NCI-H1694 treated with DMSO at 0.1 percent for 48 hours (cell line): ENCODE data around the gene GHSR.

Experiments used
- DNase-seq: peaks from one replicate; lab custom pipeline; 2025; lab: John Stamatoyannopoulos, UW

GHSR gene

GRCh38 chr3:172447611-172448579 is at the start of gene GHSR:
Gene GHSR, minus strand, starts transcription at chr3:172448456. Its CDS starts 43 bp downstream, at chr3:172448413.
- no peak for DNase-seq

DNA sequence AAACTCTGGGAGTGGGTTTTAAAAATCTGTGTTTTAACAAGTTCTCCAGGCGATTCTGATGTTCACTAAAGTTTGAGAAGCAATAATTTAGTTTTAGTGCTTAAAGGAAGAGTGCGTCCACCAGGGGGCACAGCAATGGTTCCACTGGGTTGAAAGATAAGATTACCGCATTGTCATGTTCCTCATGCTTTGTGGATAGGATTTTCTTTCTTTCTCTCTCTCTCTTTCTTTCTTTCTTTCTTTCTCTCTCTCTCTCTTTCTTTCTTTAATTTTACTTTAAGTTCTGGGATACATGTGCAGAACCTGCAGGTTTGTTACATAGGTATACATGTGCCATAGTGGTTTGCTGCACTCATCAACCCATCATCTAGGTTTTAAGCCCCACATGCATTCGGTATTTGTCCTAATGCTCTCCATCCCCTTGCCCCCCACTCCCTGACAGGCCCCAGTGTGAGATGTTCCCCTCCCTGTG is 42.0 kb upstream of the GHSR start:
- peak; percentile 30 for DNase-seq

DNA sequence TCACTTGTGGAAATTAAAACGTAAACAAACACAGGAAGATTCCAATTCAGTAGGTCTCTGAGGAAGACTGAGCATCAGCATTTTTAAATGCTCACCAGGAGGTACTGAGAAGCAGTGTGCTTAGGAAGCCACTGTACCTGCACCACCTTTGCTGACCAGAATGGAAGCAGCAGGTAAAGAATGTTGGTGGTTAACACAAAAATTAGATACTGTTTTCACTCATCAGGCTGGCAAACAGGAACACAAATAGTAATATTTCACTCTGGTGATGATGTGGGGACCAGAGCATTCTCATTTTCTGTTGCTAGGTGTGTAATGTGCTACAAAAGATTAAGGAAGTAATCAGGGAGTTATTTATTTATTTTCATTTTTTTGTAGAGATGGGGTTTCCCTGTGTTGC is 29.9 kb upstream of the GHSR start:
- no peak for DNase-seq

- no peak for DNase-seq
These were observed 28.1 kb upstream of the GHSR start for GRCh38 chr3:172476347-172476746.

- DNase-seq = no peak
These were observed 27.4 kb upstream of the GHSR start for GRCh38 chr3:172475703-172476102.

DNA sequence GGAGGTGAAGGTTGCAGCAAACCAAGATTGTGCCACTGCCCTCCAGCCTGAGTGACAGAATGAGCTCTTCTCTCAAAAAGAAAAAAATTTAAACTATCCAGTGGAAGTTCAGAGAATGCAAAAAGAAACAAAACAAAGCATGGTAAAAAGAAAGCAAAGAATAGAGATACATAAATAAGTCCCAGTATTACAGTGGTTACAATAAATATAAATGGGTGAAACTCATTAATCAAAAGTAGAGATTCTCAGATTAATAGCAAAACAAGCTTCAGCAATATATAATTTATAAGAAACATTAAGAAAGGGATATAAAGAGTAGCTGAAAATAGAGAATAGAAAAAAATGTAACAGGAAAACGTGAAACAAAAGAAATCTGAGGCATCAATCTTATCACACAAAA is 23.6 kb upstream of the GHSR start:
- DNase-seq = no peak

GRCh38 chr3:172470588-172470987 is 22.3 kb upstream of the GHSR start:
- no peak for DNase-seq

- DNase-seq = no peak
These were observed 19.0 kb upstream of the GHSR start for GRCh38 chr3:172467170-172467824.

DNA sequence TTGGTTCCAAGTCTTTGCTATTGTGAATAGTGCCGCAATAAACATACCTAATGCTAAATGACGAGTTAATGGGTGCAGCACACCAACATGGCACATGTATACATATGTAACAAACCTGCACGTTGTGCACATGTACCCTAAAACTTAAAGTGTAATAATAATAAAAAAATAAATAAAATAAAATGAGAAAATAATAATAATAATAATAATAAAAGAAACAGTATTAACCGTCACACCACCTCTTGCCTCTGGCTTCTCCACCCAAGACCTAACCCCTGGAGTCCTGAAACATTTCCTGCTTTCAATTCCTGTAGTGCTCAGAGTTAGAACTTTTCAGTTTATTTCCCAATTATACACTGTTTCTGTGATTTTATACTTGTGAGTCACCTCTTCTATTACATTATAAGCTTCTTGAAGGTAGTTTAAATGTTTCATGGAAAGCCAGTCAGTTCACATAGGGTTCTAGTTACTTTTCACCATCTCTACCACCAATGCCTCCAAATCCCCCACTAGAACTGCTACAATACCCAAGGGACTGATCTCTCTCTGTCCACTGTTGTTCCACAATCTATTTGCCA is 18.4 kb upstream of the GHSR start:
- DNase-seq = no peak

- DNase-seq = no peak
These were observed 17.0 kb upstream of the GHSR start for GRCh38 chr3:172465281-172465680.

DNA sequence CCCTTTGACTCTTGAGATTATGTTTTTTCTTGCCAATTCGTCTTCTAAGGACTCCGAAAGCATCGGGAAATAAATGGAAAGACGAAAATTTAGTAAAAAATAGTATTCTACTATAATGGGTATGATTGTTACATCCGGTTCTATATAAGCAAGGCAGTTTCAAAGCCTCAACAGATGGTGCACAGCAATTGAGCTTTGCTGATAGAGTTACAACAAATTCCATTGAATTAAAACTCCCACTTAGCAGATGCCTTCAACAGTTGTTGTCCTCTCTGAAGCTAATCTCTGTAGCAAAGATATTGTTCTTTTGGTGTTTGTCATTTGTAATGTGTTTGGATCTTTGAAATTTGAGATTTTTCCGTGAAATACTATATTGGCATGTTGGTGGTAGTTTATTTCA is 16.1 kb upstream of the GHSR start:
- no peak for DNase-seq

DNA sequence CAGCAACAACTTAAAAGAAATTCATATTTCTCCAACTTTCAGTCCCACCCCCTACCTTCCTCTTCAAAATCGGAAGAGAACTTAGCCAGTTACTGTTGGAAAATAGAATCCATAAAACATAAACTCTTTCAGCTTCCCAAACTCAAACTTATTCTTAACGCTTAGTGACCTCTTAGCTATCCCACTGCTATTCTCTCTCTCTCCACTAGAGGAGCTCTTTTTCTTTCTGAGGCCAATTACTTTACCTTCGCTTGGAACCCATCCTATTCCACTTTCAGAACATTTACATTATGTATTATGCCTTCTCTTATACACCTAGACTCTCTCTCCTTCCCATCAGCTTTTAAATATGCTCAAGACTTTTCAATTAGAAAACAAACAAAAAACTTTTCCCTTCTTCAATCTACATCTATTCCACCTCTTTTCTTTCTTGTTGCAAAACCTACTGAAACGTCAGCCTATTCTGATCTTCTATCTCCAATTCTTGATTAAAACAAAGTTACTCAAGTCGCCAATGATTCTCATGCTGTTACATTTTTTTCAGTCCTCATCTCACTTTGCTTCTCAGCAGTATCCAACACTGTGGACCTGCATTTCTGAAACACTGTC is 13.4 kb upstream of the GHSR start:
- DNase-seq = peak; percentile 43

DNA sequence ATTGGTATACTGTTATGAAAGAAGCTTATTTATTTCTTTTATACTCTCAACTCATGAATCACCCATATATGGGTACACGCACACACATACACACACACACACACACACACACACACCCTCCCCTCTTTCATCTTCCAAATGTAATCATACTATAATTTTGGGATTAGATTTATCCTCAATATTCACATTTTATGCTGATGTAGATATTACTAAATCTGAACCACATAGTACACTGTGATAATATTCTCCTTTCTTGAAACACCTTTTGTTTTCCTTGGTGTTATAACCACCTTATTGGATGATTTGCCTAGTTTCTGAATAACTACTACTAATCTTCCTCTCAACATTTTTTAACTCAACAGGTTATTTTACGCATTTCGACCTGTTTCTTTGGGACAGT is 8.1 kb upstream of the GHSR start:
- DNase-seq = no peak

GRCh38 chr3:172454180-172454579 is 5.9 kb upstream of the GHSR start:
- DNase-seq = no peak

- no peak for DNase-seq
These were observed 1.4 kb upstream of the GHSR start for GRCh38 chr3:172449466-172450149.

DNA sequence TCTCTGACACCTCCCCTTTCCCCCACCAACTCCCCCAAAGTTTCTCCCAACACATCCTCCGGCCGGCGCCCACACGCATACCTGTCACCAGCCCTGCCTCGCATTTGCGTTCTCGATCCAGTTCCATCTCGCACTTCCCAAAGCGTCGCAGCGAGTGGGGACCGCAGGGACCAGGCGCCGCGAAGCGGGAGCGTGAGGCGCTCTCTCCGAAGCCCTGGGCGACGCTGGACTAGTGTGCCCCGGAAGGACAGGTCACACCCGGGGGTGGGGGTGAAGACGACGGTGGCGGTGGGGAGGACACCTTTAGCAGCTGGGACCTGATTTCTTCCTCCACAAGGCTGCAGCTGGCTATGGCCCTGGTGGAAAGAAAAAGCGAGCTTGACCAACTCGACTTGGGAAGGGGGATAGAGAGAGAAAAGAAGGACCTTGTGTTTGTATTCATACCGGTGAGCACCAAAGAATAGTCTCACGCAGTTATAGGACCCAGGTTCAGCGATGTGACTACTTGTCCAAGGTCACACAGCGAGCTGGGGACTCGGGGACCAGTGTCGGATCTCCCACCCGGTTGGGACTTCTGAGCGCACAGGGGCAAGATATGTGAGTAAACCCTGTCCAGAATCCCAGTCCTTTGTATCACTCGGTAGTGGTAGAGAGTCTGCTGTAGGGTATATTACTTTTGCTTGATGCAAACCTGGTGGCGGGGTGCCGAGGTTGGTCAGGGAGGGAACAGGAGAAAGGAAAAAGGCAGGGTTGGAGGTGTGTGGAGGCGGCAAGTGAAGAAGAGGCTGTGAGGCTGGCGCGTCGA is 607 bp upstream of the GHSR start:
- no peak for DNase-seq

DNA sequence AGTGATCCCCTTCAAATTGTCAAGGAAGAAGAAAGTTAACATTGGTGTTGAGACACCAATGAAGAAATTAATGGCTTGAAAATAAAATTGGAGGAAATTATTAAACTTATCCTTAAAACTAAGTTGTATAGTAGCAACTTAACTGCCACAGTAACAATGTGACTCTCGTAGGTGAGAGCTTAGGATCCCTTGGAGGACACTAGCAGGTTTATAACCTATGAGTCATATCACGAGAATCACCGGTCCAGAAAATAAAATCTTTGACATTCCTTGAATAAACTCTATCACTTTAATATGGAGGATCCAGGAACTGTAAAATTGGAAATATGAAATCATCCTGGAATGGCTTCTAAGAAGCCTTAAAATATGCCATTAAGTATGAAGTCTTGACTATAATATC is 2.1 kb downstream of the GHSR start:
- no peak for DNase-seq

DNA sequence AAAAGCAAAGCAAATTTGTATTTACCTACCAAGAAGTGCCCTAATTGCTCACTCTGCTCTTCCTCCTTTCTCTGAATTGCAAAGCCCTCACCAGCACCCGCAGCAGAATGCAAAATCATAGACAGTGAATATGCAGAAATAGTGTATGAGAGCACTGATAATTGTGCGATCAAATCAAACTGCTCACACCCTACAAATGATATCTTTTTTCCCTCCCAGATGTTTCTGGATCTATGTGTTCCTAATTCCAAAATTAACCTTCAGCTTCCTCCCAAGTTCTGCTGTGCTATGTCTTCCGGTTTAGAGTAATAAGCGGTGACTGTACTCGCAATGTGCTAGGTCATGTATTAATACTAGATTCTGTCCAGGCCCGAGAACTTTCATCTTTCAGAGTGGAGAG is 3.4 kb downstream of the GHSR start:
- no peak for DNase-seq

- no peak for DNase-seq
These were observed 5.7 kb downstream of the GHSR start for GRCh38 chr3:172442606-172443005.

DNA sequence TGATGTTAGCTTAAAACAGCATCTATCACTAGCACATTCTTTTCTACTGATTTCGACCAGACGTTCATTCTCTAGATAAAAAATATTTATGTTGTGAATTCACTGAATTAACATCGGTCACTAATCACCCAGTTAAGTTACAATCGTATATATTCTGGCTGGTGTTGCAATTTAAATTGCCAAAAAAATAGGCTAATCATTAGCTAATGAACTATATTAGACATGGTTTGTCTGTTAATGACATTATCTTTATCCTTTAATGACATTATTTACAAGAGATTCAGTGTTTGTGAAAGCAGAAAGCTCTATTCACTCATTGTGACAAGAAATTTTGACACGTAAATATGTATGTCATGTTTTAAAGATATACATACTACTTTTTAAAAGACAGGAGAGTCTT is 6.7 kb downstream of the GHSR start:
- DNase-seq = no peak

- DNase-seq = no peak
These were observed 10.1 kb downstream of the GHSR start for GRCh38 chr3:172438186-172438585.
